Hematopoietic multipotent progenitor cell treated with erythropoietin and hydrocortisone succinate and interleukin-3 and kit ligand, for 8 days (in vitro differentiated cells): ENCODE data around the gene CRYGS.
A peak's percentile ranks its signal among the peaks of the same experiment; 100 is the strongest.
"Not testable (repeated sequence)": the region's sequence is repeated elsewhere in the genome, so short reads cannot be mapped to it uniquely, and the experiment has no call there.

Source experiments
- DNase-seq: peaks from one replicate; pipeline ENCODE4 v3.0.0-alpha.2; 2015

The CRYGS gene

GRCh38 chr3:186551387-186551786 is 7.2 kb upstream of the CRYGS start:
- peak; percentile 7 for DNase-seq

GRCh38 chr3:186549497-186549896 is 5.3 kb upstream of the CRYGS start:
- DNase-seq: no peak

GRCh38 chr3:186540835-186541226 is 3.3 kb downstream of the CRYGS start:
- DNase-seq: no peak

- peak; percentile 82 for DNase-seq
Measured at GRCh38 chr3:186540221-186540834, 3.9 kb downstream of the CRYGS start.

GRCh38 chr3:186538779-186539178 is 5.4 kb downstream of the CRYGS start:
- DNase-seq: no peak

- DNase-seq: peak; percentile 52
Measured at GRCh38 chr3:186536883-186537844, 7.0 kb downstream of the CRYGS start.

- DNase-seq: peak; percentile 26
Measured at GRCh38 chr3:186534113-186534669, 10.0 kb downstream of the CRYGS start.

GRCh38 chr3:186532598-186533072 is 11.5 kb downstream of the CRYGS start:
- DNase-seq: peak; percentile 33

GRCh38 chr3:186531694-186532093 is 12.5 kb downstream of the CRYGS start:
- DNase-seq: not testable (repeated sequence)

GRCh38 chr3:186530415-186530814 is 13.8 kb downstream of the CRYGS start:
- DNase-seq: no peak

- no peak for DNase-seq
Measured at GRCh38 chr3:186529201-186529999, 14.8 kb downstream of the CRYGS start.

GRCh38 chr3:186526256-186526606 is 17.9 kb downstream of the CRYGS start:
- DNase-seq: no peak

- DNase-seq: no peak
Measured at GRCh38 chr3:186525369-186526255, 18.6 kb downstream of the CRYGS start.

- DNase-seq: no peak
Measured at GRCh38 chr3:186524616-186525015, 19.6 kb downstream of the CRYGS start.

- DNase-seq: no peak
Measured at GRCh38 chr3:186523434-186523833, 20.7 kb downstream of the CRYGS start.

- DNase-seq: no peak
Measured at GRCh38 chr3:186523022-186523421, 21.2 kb downstream of the CRYGS start.

GRCh38 chr3:186520957-186521842 is 23.0 kb downstream of the CRYGS start:
- DNase-seq: no peak

GRCh38 chr3:186520431-186520830 is 23.7 kb downstream of the CRYGS start:
- DNase-seq: no peak

- DNase-seq: no peak
Measured at GRCh38 chr3:186519021-186519658, 25.0 kb downstream of the CRYGS start.

GRCh38 chr3:186517218-186517617 is 27.0 kb downstream of the CRYGS start:
- no peak for DNase-seq
